ENCODE data around the gene MAN1B1. TPM values are rescaled to one million over a fixed set of nuclear protein-coding genes. Genes with fewer than 3 reads are reported as not detected.

MAN1B1 gene
- total RNA-seq (10 to 100 TPM; 27.8 to 34.9 (median 28.7) TPM), polyA plus RNA-seq (10 to 100 TPM; 12.0 to 52.0 (median 14.1) TPM)

DNA sequence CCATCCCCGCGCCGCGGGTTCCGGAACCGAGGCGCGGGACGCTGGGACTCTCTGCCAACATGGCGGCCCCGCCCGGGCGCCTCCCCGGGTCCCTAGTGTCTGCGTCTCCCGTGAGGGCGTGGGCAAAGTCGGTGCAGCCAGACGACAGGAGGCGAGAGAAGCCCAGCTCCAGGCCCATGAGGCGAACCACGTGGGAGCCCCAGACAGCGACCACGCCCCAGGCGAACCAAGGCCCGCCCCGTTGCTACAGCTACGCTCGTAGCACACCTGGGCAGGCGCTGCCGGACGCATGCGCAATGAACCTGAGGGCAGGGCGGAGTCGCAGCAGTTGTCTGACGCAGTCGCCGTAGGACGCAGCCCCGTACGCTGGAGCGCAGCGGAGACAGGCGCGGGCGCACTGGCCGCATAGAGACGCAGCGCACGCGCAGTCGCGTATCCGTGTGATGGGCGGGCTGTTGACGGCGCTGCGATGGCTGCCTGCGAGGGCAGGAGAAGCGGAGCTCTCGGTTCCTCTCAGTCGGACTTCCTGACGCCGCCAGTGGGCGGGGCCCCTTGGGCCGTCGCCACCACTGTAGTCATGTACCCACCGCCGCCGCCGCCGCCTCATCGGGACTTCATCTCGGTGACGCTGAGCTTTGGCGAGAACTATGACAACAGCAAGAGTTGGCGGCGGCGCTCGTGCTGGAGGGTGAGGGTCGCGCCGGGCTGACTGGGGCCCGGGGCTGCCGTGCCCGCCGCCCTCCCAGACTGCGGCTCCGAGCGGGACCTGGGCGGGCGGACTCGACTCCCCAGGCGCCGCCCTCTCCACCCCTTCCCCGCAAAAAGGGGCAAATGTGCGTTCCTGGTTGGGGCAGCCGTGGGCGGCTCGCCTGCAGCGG lies at the start of gene MAN1B1:
TSS of gene MAN1B1 (plus strand) at position 455 of the 878 bp plus-strand sequence. CDS start at position 470, 15 bp downstream.
- no peaks in the 10 kb centered on the region for H3K9me3 ChIP-seq
- DNase-seq: peak; percentile 99
- H3K4me3 ChIP-seq: peak within 1 kb of the TSS; percentile 63 to 88 (median 82)
- intact Hi-C loops (cut with DNase I): loop anchor here (2.0 kb wide), 1 partner anchor 28 kb away; the partner anchor contains the start of gene DPP7
- WGBS, 2 donors: 0% methylated on average over 101 of the region's 101 CpGs
- TF ChIP-seq, protein P1, sequence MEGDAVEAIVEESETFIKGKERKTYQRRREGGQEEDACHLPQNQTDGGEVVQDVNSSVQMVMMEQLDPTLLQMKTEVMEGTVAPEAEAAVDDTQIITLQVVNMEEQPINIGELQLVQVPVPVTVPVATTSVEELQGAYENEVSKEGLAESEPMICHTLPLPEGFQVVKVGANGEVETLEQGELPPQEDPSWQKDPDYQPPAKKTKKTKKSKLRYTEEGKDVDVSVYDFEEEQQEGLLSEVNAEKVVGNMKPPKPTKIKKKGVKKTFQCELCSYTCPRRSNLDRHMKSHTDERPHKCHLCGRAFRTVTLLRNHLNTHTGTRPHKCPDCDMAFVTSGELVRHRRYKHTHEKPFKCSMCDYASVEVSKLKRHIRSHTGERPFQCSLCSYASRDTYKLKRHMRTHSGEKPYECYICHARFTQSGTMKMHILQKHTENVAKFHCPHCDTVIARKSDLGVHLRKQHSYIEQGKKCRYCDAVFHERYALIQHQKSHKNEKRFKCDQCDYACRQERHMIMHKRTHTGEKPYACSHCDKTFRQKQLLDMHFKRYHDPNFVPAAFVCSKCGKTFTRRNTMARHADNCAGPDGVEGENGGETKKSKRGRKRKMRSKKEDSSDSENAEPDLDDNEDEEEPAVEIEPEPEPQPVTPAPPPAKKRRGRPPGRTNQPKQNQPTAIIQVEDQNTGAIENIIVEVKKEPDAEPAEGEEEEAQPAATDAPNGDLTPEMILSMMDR (IDR thresholded peaks at IDR 0.05): no peak
- TF ChIP-seq EP300 (IDR thresholded peaks at IDR 0.05) (peak in 1 of 4 donors; percentile 38), POLR2A (IDR thresholded peaks at IDR 0.05) (peak; percentile 52 to 78), POLR2AphosphoS5 (IDR thresholded peaks at IDR 0.05) (peak; percentile 86 to 94 (median 91))
- peaks cover 0 to 25% (median 0%) of the 10 kb centered on the region in 4 donors for H3K36me3 ChIP-seq
- peak within 1 kb of the TSS; percentile 92 to 97 (median 96) for H3K27ac ChIP-seq
- H3K27me3 ChIP-seq: peaks cover 0 to 5% (median 0%) of the 10 kb centered on the region in 3 donors
- peaks cover 0 to 40% (median 29%) of the 10 kb centered on the region in 4 donors for H3K4me1 ChIP-seq

DNA sequence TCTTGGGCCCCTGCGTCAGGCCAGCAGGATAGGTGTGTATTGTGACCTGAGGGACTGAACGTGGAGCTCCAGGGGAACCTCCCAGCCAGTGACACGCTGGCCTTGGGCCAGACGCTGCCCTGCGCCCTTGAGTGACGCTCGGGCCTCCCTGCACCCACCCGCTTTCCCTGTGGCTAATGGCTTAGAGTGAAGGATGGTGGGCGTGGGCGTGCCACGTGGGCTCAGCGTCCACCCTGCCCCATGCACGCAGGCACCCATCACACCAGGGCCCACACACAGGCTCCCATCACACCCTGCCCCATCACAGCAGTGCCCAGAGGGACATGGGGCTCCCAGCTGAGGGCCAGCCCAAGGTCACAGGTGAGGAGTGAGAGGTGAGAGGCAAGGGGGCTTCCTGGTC lies 49.8 kb upstream of the MAN1B1 start:
- H3K4me3 ChIP-seq: no peak overlapping the region
- intact Hi-C loops (cut with DNase I): loop anchor here (10.0 kb wide), 1 partner anchor 192 kb away; the partner anchor contains the start of genes AJM1 and PHPT1
- H3K27me3 ChIP-seq: peaks cover 0 to 9% (median 0%) of the 10 kb centered on the region in 3 donors
- TF ChIP-seq POLR2A (IDR thresholded peaks at IDR 0.05): no peak
- WGBS, 2 donors: 48 to 76% methylated on average over 13 of the region's 13 CpGs
- H3K4me1 ChIP-seq: peaks cover 0 to 10% (median 9%) of the 10 kb centered on the region in 4 donors
- H3K9me3 ChIP-seq: no peaks in the 10 kb centered on the region
- H3K27ac ChIP-seq: no peak overlapping the region
- H3K36me3 ChIP-seq: peaks cover 0 to 26% (median 16%) of the 10 kb centered on the region in 4 donors
- DNase-seq: no peak

DNA sequence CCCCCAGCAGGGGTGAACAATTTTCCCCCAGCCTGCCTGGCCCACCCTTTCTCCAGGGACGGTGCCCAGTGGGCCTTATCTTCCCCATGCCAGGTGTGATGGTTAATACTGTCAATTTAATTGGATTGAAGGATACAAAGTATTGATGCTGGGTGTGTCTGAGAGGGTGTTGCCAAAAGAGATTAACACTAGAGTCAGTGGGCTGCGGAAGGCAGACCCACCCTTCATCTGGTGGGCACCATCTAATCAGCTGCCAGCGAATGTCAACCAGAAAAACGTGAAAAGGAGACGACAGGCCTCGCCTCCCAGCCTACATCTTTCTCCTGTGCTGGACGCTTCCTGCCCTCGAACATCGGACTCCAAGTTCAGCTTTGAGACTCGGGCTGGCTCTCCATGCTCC lies 49.3 kb upstream of the MAN1B1 start:
- no peak overlapping the region for H3K27ac ChIP-seq
- H3K9me3 ChIP-seq: no peaks in the 10 kb centered on the region
- 84 to 90% methylated on average over 10 of the region's 10 CpGs for WGBS, 2 donors
- peaks cover 0 to 26% (median 16%) of the 10 kb centered on the region in 4 donors for H3K36me3 ChIP-seq
- TF ChIP-seq POLR2A (IDR thresholded peaks at IDR 0.05): no peak
- no peak for TF ChIP-seq EP300 (IDR thresholded peaks at IDR 0.05)
- TF ChIP-seq, protein P1 (IDR thresholded peaks at IDR 0.05): no peak
- no peak for TF ChIP-seq POLR2AphosphoS5 (IDR thresholded peaks at IDR 0.05)
- no peak for DNase-seq
- peaks cover 0 to 9% (median 0%) of the 10 kb centered on the region in 3 donors for H3K27me3 ChIP-seq
- no peak overlapping the region for H3K4me3 ChIP-seq
- H3K4me1 ChIP-seq: peaks cover 0 to 10% (median 9%) of the 10 kb centered on the region in 4 donors
- intact Hi-C loops (cut with DNase I): loop anchor here (10.0 kb wide), 1 partner anchor 193 kb away; the partner anchor contains the start of genes AJM1 and PHPT1

DNA sequence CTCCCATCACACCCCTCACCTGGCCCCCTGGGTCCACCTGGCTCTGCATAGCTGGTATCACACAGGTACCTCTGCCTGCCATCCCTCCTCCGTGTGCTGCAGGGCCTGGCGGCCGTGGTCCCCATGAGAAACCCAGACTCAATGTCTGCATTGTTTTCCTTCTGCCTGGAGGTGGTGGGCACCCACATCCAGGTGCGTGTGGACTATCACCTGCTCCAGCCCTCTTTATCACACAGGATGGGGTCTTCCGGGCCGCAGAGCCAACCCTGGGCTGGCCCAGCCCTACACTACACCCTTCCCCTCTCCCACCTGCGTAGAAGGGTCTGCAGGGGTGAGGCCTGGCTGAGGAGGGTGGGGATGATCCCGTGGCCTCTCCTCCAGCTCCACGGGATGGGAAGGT lies 47.9 kb upstream of the MAN1B1 start:
- Histone ChIP-seq H3K27ac (no peak overlapping the region), H3K27me3 (peaks cover 0 to 9% (median 0%) of the 10 kb centered on the region in 3 donors), H3K36me3 (peaks cover 0 to 26% (median 16%) of the 10 kb centered on the region in 4 donors), H3K4me1 (peaks cover 0 to 14% (median 12%) of the 10 kb centered on the region in 4 donors), H3K9me3 (no peaks in the 10 kb centered on the region), H3K4me3 (no peak overlapping the region)
- 89 to 91% methylated on average over 9 of the region's 9 CpGs for WGBS, 2 donors
- no peak for TF ChIP-seq POLR2AphosphoS5 (IDR thresholded peaks at IDR 0.05)
- no peak for TF ChIP-seq POLR2A (IDR thresholded peaks at IDR 0.05)
- no peak for TF ChIP-seq EP300 (IDR thresholded peaks at IDR 0.05)
- TF ChIP-seq, protein P1 (IDR thresholded peaks at IDR 0.05): no peak
- no peak for DNase-seq
- intact Hi-C loops (cut with DNase I): loop anchor here (10.0 kb wide), 1 partner anchor 194 kb away; the partner anchor contains the start of genes AJM1 and PHPT1

Data from sigmoid colon (tissue), 7 donors.